ENCODE results near the gene HEMGN.

GRCh38 chr9:97969014-97969413 is 31.0 kb upstream of the HEMGN start:
- TF ChIP-seq YY1 (IDR thresholded peaks at IDR 0.05; ENCODE audit: insufficient read depth, insufficient read length) (no peak), ZNF274 (IDR thresholded peaks at IDR 0.05; ENCODE audit: low read depth, low read length) (no peak), SUZ12 (IDR thresholded peaks at IDR 0.05; ENCODE audit: extremely low read depth, insufficient read depth, insufficient read length) (no peak)

Measured in NT2/D1 (cell line).